Nucleus accumbens (tissue), 56 donors: ENCODE results near the gene BABAM2.
"Not testable (repeated sequence)": the region's sequence is repeated elsewhere in the genome, so short reads cannot be mapped to it uniquely, and the experiment has no call there.

Experiments used
- DNase-seq, 56 donors: peaks; one replicate each; lab custom pipeline; 2025; lab: John Stamatoyannopoulos, UW

The BABAM2 gene

DNA sequence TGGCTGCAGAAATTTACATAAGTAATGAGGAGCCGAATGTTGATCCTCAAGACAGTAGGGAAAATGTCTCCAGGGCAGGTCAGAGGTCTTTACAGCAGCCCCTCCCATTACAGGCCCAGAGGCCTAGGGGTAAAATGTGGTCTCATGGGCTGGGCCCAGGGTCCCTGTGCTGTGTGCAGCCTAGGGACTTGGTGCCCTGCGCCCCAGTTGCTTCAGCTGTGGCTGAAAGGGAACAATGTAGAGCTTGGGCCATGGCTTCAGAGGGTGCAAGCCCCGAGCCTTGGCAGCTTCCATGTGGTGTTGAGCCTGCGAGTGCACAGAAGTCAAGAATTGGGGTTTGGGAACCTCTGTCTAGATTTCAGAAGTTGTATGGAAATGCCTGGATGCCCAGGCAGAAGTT is 77.5 kb downstream of the BABAM2 start:
- not testable (repeated sequence) for DNase-seq

DNA sequence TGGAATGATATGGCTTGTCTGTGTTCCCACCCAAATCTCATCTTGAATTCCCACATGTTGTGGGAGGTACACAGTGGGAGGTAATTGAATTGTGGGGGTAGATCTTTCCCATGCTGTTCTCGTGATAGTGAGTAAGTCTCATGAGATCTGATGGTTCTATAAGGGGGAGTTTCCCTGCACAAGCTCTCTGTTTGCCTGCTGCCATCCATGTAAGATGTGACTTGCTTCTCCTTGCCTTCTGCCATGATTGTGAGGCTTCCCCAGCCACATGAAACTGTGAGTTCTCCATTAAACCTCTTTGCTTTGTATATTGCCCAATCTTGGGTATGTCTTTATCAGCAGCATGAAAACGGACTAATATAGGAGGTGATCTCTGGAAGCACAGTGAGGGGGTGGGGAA is 78.4 kb downstream of the BABAM2 start:
- not testable (repeated sequence) for DNase-seq

DNA sequence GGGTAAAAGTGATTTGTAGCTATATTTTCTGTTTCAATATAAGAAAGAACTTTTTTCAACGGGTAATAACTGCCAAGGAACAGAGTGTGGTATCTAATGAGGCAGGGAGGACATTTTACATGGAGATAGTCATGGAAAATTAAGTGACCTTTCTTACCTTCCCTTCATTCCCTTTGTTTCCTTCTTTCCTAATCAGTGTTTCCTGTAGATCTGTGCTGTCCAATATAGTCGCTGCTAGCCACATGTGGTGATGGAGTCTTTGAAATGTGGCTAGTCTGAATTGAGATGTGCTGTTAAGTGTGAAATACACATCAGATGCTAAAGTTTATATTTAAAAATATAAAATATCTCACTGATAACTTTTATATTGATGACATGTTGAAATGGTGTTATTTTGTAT is 81.8 kb downstream of the BABAM2 start:
- no peak for DNase-seq

DNA sequence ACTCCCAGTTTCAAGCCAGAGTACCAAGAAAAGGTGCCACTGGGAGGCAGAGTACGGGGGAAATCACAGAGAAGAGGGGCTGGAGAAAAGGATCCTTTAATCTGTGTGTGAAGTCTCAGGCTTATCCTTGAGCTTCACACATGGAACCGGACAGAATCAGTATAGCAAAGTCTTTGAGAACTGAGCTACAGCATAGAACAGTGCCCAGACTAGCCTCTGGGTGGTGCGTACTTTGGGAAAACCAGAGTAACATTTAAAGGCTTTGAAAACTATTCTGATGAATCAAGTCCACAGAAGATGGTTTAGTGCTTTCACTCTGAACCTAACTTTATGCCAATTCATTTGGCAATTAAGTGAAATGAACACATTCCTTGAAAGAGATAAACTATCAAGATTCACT is 83.1 kb downstream of the BABAM2 start:
- DNase-seq = no peak

DNA sequence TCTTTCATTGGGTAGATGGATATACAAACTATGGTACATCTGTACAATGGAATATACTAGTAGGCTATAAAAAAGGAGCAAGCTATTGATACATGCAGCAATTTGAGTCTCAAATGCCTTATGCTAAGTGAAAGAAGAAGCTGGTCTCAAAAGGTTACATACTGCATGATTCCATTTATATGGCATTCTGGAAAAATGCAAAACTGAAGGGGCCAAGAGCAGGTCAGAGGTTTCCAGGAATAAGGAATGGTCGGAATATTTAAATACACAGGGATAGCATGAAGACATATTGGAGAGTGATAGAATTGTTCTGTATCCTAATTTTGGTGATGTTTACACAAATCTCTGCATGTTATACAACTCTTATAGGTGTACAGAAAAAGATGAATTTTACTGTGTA is 85.8 kb downstream of the BABAM2 start:
- DNase-seq = no peak

DNA sequence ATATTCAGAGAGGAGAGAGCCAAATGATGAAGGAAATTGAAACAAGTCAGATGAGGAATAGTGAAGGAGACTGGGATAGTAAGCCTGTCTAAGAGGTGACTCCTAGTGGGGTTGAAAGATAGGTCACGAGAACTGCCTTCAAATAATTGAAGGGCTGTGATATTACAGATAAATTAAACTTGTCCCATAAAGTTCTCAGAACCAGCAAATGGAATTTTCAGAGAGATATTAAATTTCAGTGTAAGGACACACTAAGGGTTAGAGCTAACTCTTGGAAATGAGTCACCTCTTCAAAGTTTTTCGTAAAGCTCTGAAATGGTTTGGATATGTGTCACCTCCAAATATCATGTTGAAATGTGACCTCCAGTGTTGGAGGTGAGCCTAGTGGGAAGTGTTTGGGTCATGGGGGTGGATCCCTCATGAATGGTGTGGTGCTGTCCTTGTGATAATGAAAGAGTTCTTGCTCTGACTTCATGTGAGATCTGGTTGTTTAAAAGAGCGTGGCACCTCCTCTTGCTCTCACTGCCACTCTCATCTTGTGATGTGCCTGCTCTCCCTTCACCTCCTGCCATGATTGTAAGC is 87.3 kb downstream of the BABAM2 start:
- DNase-seq = no peak

DNA sequence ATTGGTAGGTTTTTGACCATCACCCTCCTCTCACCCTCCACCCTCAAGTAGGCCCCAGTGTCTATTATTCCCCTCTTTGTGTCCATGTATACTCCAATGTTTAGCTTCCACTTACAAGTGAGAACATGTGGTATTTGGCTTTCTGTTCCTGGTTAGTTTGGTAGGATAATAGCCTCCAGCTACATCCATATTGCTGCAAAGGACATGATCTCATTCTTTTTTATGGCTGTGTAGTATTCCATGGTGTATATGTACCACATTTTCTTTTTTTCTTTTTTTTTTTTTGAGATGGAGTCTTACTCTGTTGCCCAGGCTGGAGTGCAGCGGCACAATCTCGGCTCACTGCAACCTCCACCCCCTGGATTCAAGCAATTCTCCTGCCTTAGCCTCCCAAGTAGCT is 88.2 kb downstream of the BABAM2 start:
- not testable (repeated sequence) for DNase-seq

DNA sequence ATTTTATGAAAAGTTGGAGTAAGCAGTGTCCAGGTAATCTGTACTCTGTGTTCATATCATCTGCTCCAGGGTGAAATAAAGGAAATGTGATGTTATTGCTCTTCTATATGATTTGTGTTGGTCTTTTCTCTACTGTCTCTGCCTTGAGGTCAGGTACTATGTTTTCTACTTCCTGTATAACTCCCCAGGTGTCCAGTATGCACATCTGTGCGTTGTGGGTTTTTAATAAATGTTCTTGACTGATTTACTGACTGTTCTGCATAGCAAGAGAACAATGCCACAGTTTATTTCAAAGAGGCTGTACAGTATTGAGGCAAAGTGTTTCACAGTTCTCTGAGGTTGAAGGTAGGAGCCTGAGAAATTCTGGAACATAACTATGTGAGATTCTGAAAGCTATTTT is 89.7 kb downstream of the BABAM2 start:
- DNase-seq = no peak

DNA sequence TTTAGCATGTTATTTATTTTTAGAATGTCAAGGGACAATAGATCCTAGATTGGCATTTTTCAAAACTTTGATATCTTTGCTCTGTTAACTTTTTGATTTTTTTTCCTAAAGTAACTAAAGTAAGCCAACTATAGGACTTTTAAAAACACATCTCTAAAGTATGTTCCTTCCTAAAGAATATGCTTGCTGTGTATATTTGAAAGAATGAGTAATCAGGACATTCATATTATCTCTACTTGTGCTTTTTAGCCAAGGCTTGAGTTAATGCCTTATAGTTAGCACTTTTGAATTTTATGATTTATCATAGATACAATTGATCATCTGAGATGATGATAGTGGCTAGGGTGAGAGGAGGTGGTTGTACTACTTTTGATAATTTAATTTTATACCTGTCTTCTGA is 93.6 kb downstream of the BABAM2 start:
- no peak for DNase-seq

DNA sequence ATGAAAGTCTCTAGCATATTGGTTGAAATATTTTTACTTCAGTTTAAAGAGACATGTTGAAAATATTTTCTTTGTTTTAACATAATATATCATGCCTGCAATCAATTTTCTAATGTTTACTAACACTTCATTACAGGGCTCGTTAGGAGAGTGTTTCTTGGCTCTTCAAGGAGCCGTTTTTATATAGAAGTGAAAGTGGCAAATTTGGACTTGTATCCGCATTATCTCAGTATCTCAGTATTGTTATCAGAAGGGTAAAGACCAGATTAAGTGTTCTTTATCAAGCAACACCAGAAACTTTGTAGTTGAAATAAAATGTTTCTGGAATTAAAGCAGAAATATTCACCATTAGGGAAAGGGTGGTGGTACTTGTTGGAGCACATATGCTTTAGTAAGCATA is 97.8 kb downstream of the BABAM2 start:
- DNase-seq = no peak

DNA sequence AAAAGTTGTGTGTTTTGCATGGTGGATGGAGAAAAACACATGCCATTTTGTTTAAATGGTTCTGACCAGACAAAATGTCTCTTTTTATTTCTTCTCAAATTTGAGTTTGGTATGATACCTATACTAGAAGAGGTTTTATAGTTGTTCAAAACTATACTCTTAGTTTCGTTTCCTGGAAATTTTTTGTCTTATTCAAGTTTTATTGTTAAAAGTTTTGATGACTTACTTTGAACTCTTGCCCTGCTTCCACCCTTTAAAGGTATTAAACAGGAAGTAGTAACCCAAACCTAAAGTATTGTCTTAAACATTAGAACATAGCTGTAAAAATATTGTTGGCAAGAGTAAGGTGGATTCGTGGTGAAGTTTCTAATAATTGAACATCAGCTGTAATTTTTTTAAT is 98.2 kb downstream of the BABAM2 start:
- no peak for DNase-seq

DNA sequence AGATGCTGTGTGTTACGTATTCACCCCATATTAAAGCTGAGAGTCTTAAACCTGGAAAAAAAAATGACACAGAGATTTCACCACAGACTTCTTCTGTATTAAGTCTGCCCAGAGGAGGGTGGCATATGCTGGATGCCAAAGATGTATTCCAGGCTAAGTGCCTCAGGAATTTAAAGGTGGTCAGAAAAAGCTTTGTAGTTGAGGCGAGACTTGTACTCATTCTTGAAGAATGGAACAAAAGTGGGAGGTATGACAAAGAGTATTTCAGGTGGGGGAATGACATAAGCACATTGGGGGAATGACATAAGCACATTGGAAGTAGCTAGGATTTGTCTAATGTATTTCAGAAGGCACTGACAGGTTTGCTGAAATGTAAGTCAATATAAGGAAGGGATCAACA is 98.6 kb downstream of the BABAM2 start:
- no peak for DNase-seq

DNA sequence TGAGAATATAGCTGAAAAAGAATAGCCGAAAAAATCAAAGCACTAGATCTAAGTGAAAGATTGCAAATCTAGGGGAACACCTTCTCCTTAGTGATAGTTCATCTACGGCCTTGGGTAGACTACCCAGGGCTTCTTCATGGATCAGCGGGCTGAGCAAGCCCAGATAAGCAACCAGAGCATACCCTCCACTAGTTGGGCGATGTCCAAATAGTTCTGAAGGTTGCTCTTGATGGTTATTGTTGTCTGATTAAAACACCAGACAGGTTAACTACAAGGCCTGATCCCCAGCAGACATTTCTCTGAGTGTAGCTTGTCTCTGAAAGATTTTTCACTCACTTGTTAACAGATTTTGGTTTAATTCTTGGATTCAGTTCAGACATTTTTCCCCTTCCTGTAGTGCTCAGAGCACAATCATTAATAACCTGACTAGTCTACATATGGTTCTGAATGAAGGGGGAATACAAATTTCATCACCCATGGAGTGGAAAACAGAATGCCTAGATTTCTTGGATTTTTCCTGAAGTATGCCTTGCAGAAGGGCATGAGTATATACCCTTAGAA is 99.6 kb downstream of the BABAM2 start:
- DNase-seq = no peak

DNA sequence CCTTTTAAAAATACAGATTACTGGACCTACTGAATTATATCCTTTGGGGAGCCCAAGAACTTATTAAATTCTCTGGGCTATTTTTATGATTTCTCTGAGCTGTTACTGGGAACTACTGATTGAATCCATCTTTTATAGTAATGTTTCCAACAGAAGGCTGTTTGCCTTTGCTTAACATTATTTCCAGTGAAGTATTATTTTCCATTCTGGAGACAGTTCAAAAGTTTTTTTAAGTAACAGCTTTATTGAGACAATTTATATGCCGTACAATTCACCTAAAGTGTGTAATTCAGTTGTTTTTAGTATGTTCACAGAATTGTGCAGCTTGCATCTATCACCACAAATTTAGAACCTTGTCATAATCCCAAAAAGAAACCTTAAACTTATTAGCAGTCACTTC is 100.6 kb downstream of the BABAM2 start:
- DNase-seq = no peak

DNA sequence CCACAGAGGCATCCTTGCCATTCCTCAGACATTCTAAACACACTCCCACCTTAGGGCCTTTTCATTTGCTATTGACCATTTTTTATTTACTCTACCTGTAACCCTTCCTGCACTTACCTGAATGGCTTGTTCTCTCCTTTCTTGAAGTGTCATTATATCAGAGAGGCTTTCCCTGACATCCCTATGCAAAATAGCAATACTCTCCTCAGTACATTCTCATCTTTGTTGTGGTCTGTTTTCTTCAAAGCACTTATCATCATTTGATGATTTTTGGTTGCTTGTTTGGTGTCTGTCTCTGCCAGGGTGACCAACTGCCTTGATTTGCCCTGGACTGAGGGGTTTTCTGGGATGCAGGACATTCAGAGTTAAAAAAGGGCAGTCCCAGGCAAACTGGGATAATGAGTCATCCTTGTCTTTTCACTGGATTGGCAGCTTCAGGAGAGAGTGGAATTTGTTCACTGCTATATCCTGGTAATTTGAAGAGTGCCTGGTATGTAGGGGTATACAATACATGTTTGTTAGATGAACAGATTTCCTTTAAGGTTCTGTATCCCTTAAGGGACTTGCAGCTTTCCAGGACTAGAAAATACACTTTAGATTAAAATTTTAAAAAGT is 102.4 kb downstream of the BABAM2 start:
- no peak for DNase-seq

DNA sequence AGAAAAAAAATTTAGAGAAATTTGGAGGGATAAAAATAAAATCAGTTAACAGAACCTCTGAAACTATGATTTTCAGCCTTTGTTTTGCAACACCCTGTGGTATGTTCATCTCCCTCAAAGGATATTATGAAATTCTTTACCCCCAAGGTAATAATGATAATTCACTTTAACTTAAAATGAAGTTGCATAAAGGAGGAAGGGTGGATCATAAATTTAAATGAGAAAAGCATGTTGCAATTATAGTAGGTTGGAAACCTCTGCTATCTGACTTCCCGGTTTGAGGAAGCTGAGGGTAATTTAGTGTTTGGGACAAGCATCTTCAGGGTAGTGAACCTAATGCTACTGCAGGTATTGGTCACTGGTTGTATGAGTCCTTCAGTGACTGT is 102.9 kb downstream of the BABAM2 start:
- no peak for DNase-seq

DNA sequence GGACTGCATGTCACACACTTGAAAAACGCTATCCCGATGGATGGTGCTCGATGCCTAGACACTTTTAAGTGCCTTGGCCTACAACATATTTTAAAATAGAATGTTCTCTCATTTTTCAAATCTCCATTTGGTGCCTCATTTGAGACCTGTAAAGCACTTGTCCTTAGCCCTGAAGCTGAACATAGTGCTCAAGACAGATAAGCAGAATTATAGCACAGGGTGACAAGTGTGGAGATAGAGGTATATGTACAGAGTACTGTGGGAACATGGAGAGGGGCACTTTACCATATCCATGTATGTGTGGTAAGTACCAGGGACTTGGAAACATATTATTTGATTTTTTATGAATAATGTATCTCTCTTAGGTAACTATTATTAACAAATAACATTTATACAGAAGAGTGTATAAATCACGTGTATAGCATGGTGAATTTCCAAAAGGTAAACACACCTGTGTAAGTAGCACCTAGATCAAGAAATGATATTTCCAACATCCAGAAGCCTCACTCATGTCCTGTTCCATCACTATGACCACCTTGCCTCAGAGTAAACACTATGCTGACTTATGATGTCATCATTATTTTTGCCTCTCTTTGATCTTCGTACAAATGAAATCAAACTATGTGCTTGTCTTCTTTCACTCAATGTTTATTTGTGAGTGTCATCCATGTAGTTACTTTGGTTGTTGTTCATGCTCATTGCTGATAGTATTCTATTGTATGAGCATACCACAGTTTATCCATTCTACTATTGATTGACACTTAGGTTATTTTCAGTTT is 103.6 kb downstream of the BABAM2 start:
- no peak for DNase-seq

DNA sequence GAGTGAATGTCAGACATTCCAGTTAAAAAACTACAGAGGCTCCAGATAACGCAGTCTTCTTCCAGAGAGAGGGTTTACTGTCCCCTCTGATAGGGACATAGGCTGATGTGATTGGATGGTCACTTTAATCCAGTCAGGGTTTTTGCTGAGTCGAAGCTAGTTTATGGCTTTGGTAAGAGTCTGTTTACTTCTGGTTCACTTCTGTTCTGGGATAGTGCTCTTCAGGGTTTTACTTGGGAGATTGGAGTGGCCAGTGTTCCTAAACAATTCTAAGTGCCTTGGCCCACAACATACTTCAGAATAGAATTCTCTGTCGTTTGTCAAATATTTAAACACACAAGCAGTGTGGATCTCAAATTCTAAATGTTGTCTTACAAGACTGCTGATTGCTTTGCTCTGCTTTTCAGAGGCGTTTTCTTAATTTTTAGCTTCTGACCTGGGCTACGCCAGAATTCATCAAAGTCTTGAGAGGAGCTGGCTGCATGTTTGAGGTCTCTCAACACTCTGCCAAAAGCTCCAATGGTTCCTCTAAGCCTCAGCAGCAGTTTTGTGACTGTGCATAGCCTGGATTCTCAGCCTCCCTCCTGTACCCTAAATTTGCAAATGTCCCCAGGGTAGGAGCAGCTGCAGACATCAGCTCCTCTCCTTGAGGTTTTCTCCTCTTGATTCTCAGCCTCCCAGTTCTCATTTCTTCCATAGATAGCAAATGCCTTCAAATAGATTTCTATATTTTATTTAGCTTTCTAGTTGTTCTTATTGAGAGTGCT is 105.8 kb downstream of the BABAM2 start:
- DNase-seq = no peak

DNA sequence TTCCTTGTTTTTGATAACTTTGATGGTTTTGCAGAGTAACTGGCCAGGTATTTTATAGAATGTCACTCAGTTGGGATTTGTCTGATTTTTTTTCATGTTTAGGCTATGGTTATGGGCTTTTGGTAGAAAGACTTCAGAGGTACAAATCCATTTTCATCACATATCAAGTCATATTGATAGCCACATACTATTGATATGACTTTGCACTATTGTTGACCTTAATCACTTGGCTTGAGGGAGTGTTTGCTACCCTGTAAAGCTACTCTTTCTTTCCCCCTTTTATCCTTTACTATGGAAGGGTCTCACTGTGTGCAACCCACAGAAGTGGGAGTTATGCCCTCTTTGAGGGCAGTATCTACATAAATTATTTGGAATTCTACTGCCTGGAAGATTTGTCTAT is 109.8 kb downstream of the BABAM2 start:
- DNase-seq = no peak

DNA sequence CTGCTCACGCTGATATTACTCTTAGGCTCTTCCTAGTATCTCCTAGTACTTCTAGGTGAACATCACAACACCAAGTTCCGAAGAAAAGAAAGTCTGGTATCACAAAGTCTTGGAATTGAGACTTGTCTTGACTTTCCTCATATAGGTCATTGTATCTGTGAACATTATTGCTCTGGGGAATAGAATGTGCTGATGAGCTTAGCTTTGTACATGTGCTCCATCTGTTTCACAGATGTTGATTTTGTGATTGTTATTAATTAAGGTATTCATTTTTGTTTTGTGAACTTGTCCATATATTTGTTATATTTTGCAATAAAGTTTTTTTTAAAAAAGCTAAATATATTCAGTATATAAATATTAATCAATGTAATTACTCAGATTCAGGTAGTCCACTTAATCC is 111.7 kb downstream of the BABAM2 start:
- DNase-seq = no peak

DNA sequence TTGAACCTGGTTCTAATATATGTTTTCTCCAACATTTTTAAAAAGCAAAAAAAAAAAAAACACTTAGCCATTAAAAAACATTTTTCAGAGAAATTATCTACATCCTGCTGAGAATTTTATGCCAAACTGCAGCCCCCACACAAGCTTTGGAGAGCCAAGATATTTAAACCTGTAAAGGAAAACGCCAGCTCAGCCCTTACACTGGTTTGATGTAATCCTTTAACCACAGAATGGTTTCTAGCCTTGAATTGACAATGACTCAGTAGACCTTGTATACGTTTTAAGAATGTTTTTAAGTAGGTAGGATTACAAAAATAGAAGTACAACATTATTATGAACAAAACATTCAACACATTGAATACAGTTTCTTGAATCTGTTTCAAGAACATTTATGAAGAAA is 113.6 kb downstream of the BABAM2 start:
- no peak for DNase-seq
